Liver (tissue), 3 donors: Measurements from ENCODE around the gene WLS.

Experiments used
- NR2F2 ChIP-seq: IDR thresholded peaks from 2 replicates; pipeline ENCODE4 v1.6.1; 2016; ENCODE audit warnings: antibody characterized with exemption
- RAD21 ChIP-seq, 2 donors: IDR thresholded peaks; 2 replicates each; pipeline ENCODE4 v1.6.1; 2016; ENCODE audit warnings: antibody characterized with exemption in 2 of 2, mild to moderate bottlenecking in 2 of 2
- TAF1 ChIP-seq: conservative IDR thresholded peaks from 2 replicates; pipeline ENCODE4 v1.6.1; 2016; ENCODE audit warnings: antibody characterized with exemption, mild to moderate bottlenecking
- YY1 ChIP-seq: IDR thresholded peaks from 2 replicates; pipeline ENCODE4 v1.6.1; 2016; ENCODE audit warnings: antibody characterized with exemption, mild to moderate bottlenecking
- ZBTB33 ChIP-seq: IDR thresholded peaks from 2 replicates; pipeline ENCODE4 v1.6.1; 2016; ENCODE audit warnings: antibody characterized with exemption
- TF ChIP-seq, protein P1 (sequence below): fragments of 150-350 bp; IDR thresholded peaks from 2 replicates; pipeline ENCODE4 v1.5.1; 2017; ENCODE audit warnings: improper control_type of control experiment, low read depth, low read length; ENCODE audit not compliant: missing input control
- TF ChIP-seq, protein P2 (sequence below): IDR thresholded peaks from 2 replicates; pipeline ENCODE4 v1.6.1; 2016; ENCODE audit warnings: antibody characterized with exemption
- donor health status: healthy.
- donor health status: healthy.

DNA sequence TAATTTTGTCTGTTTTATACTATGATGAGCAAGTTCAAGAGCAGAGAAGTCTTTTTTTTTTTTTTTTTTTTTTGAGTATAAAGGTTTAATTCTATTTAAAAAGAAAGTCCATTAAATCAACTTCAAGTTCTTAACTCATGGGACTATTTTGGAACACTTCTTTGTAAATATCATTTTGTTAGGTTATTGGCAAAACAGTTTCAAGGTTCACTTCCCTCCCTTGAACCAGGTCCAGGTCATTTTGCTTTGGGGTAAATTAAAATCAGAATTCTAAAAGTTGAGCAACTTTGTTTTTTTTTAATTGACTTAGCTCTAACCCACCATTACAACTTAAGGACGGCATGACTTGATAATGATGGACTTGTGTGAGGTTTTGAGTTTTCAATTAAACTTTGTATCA is 72.3 kb downstream of the WLS start:
- TF ChIP-seq, protein P1, sequence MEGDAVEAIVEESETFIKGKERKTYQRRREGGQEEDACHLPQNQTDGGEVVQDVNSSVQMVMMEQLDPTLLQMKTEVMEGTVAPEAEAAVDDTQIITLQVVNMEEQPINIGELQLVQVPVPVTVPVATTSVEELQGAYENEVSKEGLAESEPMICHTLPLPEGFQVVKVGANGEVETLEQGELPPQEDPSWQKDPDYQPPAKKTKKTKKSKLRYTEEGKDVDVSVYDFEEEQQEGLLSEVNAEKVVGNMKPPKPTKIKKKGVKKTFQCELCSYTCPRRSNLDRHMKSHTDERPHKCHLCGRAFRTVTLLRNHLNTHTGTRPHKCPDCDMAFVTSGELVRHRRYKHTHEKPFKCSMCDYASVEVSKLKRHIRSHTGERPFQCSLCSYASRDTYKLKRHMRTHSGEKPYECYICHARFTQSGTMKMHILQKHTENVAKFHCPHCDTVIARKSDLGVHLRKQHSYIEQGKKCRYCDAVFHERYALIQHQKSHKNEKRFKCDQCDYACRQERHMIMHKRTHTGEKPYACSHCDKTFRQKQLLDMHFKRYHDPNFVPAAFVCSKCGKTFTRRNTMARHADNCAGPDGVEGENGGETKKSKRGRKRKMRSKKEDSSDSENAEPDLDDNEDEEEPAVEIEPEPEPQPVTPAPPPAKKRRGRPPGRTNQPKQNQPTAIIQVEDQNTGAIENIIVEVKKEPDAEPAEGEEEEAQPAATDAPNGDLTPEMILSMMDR = no peak
- TF ChIP-seq RAD21 (IDR thresholded peaks at IDR 0.05) (no peak), TAF1 (no peak), YY1 (no peak), ZBTB33 (no peak), NR2F2 (no peak)
- TF ChIP-seq, protein P2, sequence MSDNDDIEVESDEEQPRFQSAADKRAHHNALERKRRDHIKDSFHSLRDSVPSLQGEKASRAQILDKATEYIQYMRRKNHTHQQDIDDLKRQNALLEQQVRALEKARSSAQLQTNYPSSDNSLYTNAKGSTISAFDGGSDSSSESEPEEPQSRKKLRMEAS = no peak
